OCI-M1 (cell line): ENCODE data around the gene NELFE.
A peak's percentile ranks its signal among the peaks of the same experiment; 100 is the strongest.

ENCODE experiments used
- DNase-seq: peaks from one replicate; lab custom pipeline; 2025; lab: John Stamatoyannopoulos, UW

The NELFE gene

DNA sequence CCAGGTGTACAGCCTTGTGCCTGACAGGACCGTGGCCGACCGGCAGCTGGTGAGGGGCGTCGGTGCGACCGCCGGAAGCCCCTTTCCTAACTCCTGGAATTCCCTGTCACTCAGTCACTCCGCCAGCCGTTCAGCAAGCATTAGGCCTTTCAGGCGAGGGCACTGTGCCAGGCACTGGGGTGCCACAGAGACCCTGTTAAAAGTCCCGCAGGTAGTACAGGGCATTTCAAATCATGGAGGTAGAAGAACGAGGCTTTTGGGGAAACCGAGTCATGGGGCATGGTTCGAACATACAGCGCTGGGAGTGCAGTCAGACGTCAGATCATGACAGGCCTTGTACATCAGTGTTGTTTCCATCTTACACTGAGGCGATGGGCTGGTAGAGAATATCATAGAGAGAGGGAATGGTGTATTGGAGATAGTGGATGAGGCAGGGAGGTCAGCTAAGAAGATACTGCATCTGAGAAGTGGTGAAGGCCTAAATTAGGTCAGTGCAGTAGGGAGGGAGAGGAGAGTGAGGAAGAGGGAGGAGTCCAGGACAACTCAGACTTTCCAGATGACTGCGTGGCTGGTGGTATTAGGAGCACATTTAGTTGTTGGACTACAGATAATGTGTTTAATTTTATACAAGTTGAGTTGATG is 14.1 kb upstream of the NELFE start:
- peak; percentile 63 for DNase-seq

- peak; percentile 100 for DNase-seq
Observed at GRCh38 chr6:31971993-31972708, 13.4 kb upstream of the NELFE start, which contains the start of gene DXO. TSS of gene DXO (minus strand) at chr6:31972138. CDS start at chr6:31971675, 463 bp downstream.

- DNase-seq, result no peak
Observed at GRCh38 chr6:31971279-31971992, 12.7 kb upstream of the NELFE start.

- DNase-seq, result no peak
Observed at GRCh38 chr6:31970604-31971271, 12.0 kb upstream of the NELFE start.

GRCh38 chr6:31969712-31970603 is 11.2 kb upstream of the NELFE start:
- DNase-seq, result no peak

DNA sequence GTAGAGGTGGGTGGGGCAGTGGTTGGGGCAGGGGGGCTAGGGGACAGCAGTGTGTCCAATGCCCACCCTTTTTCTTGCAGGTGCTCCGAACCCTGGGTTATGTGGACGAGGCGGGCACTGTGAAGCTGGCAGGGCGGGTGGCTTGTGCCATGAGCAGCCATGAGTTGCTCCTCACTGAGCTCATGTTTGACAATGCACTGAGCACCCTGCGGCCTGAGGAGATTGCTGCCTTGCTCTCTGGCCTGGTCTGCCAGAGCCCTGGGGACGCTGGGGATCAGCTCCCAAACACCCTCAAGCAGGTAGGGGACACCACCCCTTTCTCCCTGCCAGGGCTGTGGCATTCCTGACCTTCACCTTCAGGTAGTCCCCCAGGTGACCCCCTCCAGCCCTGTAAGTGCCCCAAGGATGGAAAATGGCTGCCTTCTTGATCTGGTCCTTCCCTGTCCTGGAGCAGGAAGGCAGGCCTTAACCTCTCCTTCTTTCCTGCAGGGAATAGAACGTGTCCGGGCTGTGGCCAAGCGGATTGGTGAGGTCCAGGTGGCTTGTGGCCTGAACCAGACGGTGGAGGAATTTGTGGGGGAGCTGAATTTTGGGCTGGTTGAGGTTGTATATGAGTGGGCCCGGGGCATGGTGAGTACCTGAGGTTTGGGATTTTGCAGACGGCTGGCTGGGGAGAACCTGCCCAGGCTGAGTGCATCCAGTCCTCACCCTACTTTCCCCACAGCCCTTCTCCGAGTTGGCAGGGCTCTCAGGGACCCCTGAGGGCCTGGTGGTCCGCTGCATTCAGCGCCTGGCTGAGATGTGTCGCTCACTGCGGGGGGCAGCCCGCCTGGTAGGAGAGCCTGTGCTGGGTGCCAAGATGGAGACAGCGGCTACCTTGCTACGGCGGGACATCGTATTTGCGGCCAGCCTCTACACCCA is 10.3 kb upstream of the NELFE start:
- no peak for DNase-seq

DNA sequence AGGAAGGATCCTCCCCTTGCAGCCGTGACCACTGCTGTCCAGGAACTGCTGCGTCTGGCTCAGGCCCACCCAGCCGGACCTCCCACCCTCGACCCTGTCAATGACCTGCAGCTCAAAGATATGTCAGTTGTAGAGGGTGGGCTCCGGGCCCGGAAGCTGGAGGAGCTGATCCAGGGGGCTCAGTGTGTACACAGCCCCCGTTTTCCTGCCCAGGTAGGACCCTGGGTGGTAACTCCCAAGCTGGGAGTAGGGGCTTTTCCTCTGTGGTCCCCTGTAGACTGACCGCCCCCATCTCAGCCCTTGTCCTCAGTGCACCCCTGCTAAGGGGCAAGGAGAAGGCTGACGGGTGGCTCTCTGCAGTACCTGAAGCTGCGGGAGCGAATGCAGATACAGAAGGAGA is 9.6 kb upstream of the NELFE start:
- DNase-seq, result no peak

- no peak for DNase-seq
Observed at GRCh38 chr6:31967926-31968320, 9.2 kb upstream of the NELFE start.

- no peak for DNase-seq
Observed at GRCh38 chr6:31966997-31967925, 8.5 kb upstream of the NELFE start.

- DNase-seq, result no peak
Observed at GRCh38 chr6:31966506-31966905, 7.7 kb upstream of the NELFE start.

- no peak for DNase-seq
Observed at GRCh38 chr6:31965700-31966099, 6.9 kb upstream of the NELFE start.

DNA sequence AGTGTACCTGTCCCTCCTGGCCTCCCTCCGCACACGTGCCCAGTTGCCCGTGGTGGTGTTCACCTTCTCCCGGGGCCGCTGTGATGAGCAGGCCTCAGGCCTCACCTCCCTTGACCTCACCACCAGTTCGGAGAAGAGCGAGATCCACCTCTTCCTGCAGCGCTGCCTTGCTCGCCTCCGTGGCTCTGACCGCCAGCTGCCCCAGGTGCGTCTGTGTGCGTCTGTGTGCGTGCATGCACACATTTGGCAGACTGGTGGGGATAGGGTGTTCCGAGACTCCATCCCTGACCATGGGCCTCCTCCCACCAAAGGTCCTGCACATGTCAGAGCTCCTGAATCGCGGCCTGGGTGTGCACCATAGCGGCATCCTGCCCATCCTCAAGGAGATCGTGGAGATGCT is 5.2 kb upstream of the NELFE start:
- DNase-seq, result no peak

DNA sequence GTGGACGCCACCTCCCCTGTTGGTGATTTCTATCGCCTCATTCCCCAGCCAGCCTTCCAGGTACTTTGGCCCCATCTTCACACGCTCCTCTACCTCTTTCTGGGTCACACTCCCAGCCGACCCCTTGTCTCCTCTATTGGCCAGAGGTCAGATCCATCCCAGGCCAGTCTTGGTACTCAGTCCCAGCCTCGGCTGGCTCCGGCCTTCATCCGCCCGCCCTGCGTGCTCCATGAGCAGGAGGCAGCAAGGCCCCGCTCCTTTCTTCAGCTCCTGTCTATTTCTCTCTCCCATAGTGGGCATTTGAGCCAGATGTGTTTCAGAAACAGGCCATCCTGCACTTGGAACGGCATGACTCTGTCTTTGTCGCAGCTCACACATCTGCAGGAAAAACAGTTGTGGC is 2.8 kb upstream of the NELFE start:
- no peak for DNase-seq

- DNase-seq, result no peak
Observed at GRCh38 chr6:31958412-31958740, 395 bp downstream of the NELFE start.

DNA sequence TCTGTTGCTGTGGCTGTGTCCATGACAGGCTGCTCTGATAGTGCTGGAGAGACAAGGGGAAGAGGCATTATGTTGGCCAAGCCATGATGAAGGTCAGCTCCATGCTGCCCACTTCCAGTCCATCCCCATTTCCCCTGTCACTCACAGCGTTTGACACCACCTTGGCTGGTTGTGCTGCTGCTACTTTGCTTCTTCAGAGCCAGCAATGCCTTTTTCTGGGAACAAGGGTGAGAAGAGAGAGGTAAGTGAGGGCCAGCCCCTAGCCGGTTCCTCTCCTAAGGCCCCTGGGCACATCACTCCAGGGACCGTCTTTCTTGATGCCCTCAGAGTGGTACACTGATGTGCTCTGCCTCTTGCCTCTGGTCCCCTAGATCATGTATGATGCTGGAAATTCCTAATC is 2.0 kb downstream of the NELFE start:
- no peak for DNase-seq

DNA sequence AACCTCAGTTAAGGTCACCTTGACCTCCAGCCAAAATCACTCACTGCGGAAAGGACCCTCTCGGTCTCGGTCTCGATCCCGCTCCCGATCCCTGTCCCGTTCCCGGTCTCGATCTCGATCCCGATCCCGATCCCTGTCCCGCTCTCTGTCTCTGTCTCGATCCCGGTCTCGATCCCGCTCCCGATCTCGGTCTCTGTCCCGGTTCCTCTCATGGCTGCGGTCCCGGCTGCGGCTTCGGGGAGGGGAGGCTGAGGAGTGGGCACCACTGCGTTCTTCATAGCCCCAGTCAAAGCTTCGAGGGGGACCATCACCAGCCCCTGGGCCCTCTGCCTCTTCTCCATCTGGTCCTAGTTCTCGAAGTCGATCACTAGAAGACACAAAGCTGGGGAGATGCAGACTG is 4.3 kb downstream of the NELFE start:
- DNase-seq, result no peak

DNA sequence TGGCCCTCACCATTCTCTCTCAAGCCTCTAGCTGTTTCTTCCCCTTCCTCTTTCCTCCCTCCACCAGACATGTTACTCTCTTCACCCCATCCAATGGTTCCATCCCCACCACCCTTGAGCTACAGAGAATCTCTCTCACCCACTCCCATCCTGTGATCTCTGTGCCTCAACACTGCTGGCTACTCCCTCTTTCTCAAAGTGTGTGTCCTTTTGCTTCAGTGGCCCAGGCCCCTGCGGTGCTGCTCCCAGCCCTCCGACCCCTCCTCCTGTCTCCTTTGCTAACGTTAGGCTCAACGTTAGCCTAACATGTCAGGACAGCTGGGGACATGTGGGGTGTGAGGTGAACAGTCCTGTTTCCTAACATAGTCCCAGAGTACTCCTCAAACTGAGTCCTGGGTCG is 5.9 kb downstream of the NELFE start:
- DNase-seq, result no peak

DNA sequence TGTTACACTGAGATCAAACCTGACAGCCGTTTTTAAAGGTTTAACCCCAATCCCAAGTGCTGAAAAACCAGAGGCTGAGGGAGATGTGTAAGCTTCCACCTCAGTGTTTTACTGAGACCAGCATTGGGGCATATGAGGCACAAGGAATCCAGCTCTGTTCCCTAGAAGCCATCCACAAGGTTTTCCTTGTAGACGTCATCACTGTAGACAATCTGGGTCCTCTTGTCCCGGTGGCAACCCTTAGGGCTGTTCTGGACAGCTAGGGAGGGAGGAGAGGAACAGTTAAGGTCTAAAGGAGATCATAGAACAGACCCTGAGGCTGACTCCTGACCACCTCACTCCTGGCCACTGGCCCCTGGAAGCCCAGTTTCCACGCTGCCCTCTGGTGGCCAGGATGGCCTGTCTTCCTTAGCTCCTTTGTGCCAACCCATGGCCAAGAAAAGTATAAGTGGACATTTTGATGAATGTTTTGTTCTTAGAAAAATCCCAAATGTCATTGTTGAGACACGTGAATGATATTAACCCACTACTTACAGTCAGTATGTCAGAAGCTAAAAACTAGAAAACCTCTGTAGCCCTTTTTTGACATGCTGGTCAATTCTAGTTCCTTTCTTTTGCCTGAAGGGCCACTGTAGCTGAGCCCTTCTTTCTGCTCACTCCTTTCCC is 6.5 kb downstream of the NELFE start:
- peak; percentile 81 for DNase-seq
